ENCODE measurements around the gene KIF1A. TPM values are rescaled to one million over a fixed set of nuclear protein-coding genes. Genes with fewer than 3 reads are reported as not detected.

The KIF1A gene
- total RNA-seq, 4 donors from 2014 or later = 1.2 to 6.9 (median 4.1) TPM

DNA sequence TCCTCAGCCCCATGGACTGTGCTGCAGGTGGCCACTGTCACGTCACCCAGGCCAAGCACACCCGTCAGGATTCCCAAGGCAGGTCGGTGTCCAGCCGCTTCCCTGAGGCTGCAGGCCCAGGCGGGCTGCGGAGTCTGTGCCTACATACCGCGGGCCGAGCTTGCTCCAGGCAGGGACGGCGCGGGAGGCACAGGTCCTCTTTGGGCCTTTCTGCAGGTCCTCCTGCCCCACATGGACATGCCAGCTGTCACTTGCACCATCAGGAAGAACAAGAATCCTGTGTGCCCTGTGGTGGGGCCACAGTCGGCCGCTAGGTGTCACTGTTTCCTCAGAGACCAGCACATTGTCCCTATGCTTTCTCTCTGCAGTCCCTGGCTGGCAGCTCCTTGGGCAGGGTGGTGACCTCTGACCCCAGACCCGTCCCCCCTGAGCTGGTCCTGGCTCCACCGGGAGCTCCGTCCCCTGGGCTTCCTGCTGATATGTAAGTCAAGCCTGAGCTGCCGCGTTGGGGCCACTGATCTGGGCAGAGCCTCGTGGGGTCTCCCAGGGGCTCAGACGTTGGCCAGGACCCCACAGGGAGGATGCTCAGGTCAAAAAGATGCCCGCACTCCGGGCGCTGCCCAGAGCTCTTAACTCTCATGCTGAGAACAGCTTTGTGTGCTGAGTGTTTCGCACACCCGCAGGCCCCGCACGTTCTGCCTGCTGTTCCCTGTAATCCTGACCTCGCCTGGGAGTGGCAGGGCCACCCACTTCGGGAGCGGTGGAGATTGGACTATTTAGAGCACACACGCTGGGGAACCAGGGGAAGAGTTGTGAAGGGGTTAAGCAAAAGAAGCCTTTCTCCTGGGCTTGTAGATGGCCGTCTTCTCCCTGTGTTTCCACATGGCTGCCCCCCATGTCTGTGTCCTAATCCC is 31.3 kb upstream of the KIF1A start:
- Histone ChIP-seq H3K4me3 (replicated peaks in 1 of 3) (no peak overlapping the region), H3K27ac (no peak overlapping the region), H3K9me3 (no peaks in the 10 kb centered on the region), H3K36me3 (no peaks in the 10 kb centered on the region), H3K27me3 (no peaks in the 10 kb centered on the region), H3K4me1 (peaks cover 0 to 3% of the 10 kb centered on the region in 2 donors)
- intact Hi-C loops (cut with DNase I) = no loop called here
- TF ChIP-seq POLR2A (IDR thresholded peaks at IDR 0.05) (no peak), CTCF (IDR thresholded peaks at IDR 0.05) (peak; percentile 75 to 97 (median 90))
- WGBS, 2 donors = 49 to 50% methylated on average over 18 to 21 of the region's 33 CpGs
- peak; percentile 81 to 84 for DNase-seq

DNA sequence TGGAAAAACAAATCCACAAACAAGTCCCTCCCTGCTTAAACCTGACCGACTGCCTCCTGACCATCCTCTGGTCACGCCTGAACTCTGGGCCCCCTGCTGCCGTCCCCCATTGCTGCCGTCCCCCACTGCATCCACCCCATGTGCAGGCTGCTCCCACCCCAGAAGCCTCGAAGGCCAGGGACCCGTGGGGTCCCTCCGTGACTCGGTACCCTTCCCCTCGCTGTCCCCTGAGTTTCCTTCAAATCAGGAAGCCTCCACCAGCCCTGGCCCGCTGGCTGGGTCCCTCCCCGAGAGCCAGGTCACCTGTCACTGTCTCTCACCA is 30.7 kb upstream of the KIF1A start:
- Histone ChIP-seq H3K4me1 (peaks cover 0 to 3% of the 10 kb centered on the region in 2 donors), H3K4me3 (replicated peaks in 1 of 3) (no peak overlapping the region), H3K36me3 (no peaks in the 10 kb centered on the region), H3K9me3 (no peaks in the 10 kb centered on the region), H3K27ac (no peak overlapping the region), H3K27me3 (no peaks in the 10 kb centered on the region)
- no peak for DNase-seq
- 64 to 67% methylated on average over 11 of the region's 11 CpGs for WGBS, 2 donors
- intact Hi-C loops (cut with DNase I) = no loop called here
- TF ChIP-seq CTCF (IDR thresholded peaks at IDR 0.05) (no peak), POLR2A (IDR thresholded peaks at IDR 0.05) (no peak)

GRCh38 chr2:240850026-240850425 is 30.0 kb upstream of the KIF1A start:
- Histone ChIP-seq H3K4me1 (peaks cover 0 to 3% of the 10 kb centered on the region in 2 donors), H3K4me3 (replicated peaks in 1 of 3) (no peak overlapping the region), H3K27me3 (no peaks in the 10 kb centered on the region), H3K9me3 (no peaks in the 10 kb centered on the region), H3K36me3 (no peaks in the 10 kb centered on the region), H3K27ac (no peak overlapping the region)
- TF ChIP-seq CTCF (IDR thresholded peaks at IDR 0.05) = no peak
- no peak for TF ChIP-seq POLR2A (IDR thresholded peaks at IDR 0.05)
- intact Hi-C loops (cut with DNase I) = no loop called here
- no peak for DNase-seq
- 85 to 87% methylated on average over 8 to 9 of the region's 11 CpGs for WGBS, 2 donors

GRCh38 chr2:240848900-240849680 is 29.1 kb upstream of the KIF1A start:
- DNase-seq = no peak
- H3K9me3 ChIP-seq = no peaks in the 10 kb centered on the region
- no peak overlapping the region for H3K4me3 ChIP-seq (replicated peaks in 1 of 3)
- H3K27ac ChIP-seq = no peak overlapping the region
- intact Hi-C loops (cut with DNase I) = no loop called here
- peaks cover 0 to 3% of the 10 kb centered on the region in 2 donors for H3K4me1 ChIP-seq
- WGBS, 2 donors = 73 to 80% methylated on average over 12 of the region's 12 CpGs
- no peaks in the 10 kb centered on the region for H3K36me3 ChIP-seq
- no peaks in the 10 kb centered on the region for H3K27me3 ChIP-seq
- TF ChIP-seq CTCF (IDR thresholded peaks at IDR 0.05) = no peak
- TF ChIP-seq POLR2A (IDR thresholded peaks at IDR 0.05) = no peak

DNA sequence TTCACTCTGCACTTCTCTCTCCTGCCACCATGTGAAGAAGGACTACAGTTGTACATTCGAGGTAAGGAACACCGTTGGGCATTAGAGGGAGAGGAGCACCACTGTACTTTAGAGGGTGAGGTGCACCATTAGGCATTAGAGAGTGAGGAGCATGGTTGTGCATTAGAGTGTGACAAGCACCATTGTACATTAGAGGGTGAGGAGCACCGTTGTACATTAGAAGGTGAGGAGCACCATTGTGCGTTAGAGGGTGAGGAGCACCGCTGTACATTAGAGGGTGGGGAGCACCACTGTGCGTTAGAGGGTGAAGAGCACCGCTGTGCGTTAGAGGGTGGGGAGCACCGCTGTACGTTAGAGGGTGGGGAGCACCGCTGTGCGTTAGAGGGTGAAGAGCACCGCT is 27.8 kb upstream of the KIF1A start:
- WGBS, 2 donors = 81% methylated on average over 13 of the region's 13 CpGs
- Histone ChIP-seq H3K27ac (no peak overlapping the region), H3K4me3 (replicated peaks in 1 of 3) (no peak overlapping the region), H3K27me3 (no peaks in the 10 kb centered on the region), H3K9me3 (no peaks in the 10 kb centered on the region), H3K36me3 (no peaks in the 10 kb centered on the region), H3K4me1 (peaks cover 0 to 3% of the 10 kb centered on the region in 2 donors)
- DNase-seq = no peak
- TF ChIP-seq CTCF (IDR thresholded peaks at IDR 0.05) (no peak), POLR2A (IDR thresholded peaks at IDR 0.05) (no peak)
- intact Hi-C loops (cut with DNase I) = no loop called here
